Middle frontal gyrus (tissue), 1 donor: ENCODE data around the gene GAB2.

Experiments used
- DNase-seq: peaks from one replicate; pipeline ENCODE4 v3.0.0-alpha.2; 2015; ENCODE audit warnings: low spot score; ENCODE audit errors: extremely low spot score

Gene GAB2

GRCh38 chr11:78402847-78403246, 14.8 kb downstream of the GAB2 start:
- no peak for DNase-seq

GRCh38 chr11:78400702-78401101, 16.9 kb downstream of the GAB2 start:
- no peak for DNase-seq

- no peak for DNase-seq
Measured at GRCh38 chr11:78400116-78400515, 17.5 kb downstream of the GAB2 start.

GRCh38 chr11:78399136-78399535, 18.5 kb downstream of the GAB2 start:
- no peak for DNase-seq

GRCh38 chr11:78398715-78399114, 18.9 kb downstream of the GAB2 start:
- no peak for DNase-seq

- DNase-seq: no peak
Measured at GRCh38 chr11:78397398-78397797, 20.2 kb downstream of the GAB2 start.

GRCh38 chr11:78395597-78395996, 22.0 kb downstream of the GAB2 start:
- no peak for DNase-seq

GRCh38 chr11:78392854-78393253, 24.8 kb downstream of the GAB2 start:
- no peak for DNase-seq

- DNase-seq: no peak
Measured at GRCh38 chr11:78391424-78391823, 26.2 kb downstream of the GAB2 start.

GRCh38 chr11:78390809-78391208, 26.8 kb downstream of the GAB2 start:
- no peak for DNase-seq

- no peak for DNase-seq
Measured at GRCh38 chr11:78386215-78386941, 31.2 kb downstream of the GAB2 start.

- DNase-seq: no peak
Measured at GRCh38 chr11:78385205-78385604, 32.4 kb downstream of the GAB2 start.

GRCh38 chr11:78384231-78384630, 33.4 kb downstream of the GAB2 start:
- no peak for DNase-seq

GRCh38 chr11:78381865-78382264, 35.8 kb downstream of the GAB2 start:
- DNase-seq: no peak

- no peak for DNase-seq
Measured at GRCh38 chr11:78380615-78381051, 37.0 kb downstream of the GAB2 start.

- no peak for DNase-seq
Measured at GRCh38 chr11:78379039-78379670, 38.5 kb downstream of the GAB2 start.

GRCh38 chr11:78377625-78378418, 39.8 kb downstream of the GAB2 start:
- no peak for DNase-seq

GRCh38 chr11:78376858-78377257, 40.8 kb downstream of the GAB2 start:
- DNase-seq: no peak

- DNase-seq: no peak
Measured at GRCh38 chr11:78374917-78375316, 42.7 kb downstream of the GAB2 start.

GRCh38 chr11:78373689-78374088, 43.9 kb downstream of the GAB2 start:
- DNase-seq: no peak

GRCh38 chr11:78372114-78372768, 45.4 kb downstream of the GAB2 start:
- no peak for DNase-seq
